ENCODE data around the gene HMBS.

GRCh38 chr11:119049081-119049480, 35.6 kb upstream of the HMBS start:
- no peak for TF ChIP-seq CTCF (optimal IDR thresholded peaks at IDR 0.05 in 1 of 3, IDR thresholded peaks at IDR 0.05 in 1 of 3, conservative IDR thresholded peaks at IDR 0.05 in 1 of 3; ENCODE audit: extremely low read depth in 1 of 3, insufficient read depth in 2 of 3, low read length in 3 of 3)
- TF ChIP-seq EZH2 (IDR thresholded peaks at IDR 0.05; ENCODE audit: low read length) = no peak

Measured in keratinocyte (primary cell).